K562 (cell line): ENCODE data around the gene TLX2. TPM values are rescaled to one million over a fixed set of nuclear protein-coding genes. Genes with fewer than 3 reads are reported as not detected.

Experiments
- CHD2 ChIP-seq: IDR thresholded peaks from 2 replicates; pipeline ENCODE4 v1.6.1; 2011; ENCODE audit warnings: low read depth, low read length
- EGR1 ChIP-seq: fragments of 450-650 bp; conservative IDR thresholded peaks from 2 replicates; pipeline ENCODE4 v1.6.1; 2017; ENCODE audit warnings: mild to moderate bottlenecking
- ELF1 ChIP-seq: fragments of 200-800 bp; sonication (Bioruptor generic); IDR thresholded peaks from 2 replicates; pipeline ENCODE4 v1.6.1; 2016; ENCODE audit warnings: missing genetic modification characterization, missing compliant biosample characterization
- EWSR1 ChIP-seq: fragments of 450-650 bp; IDR thresholded peaks from 2 replicates; pipeline ENCODE4 v1.6.1; 2018; ENCODE audit warnings: borderline replicate concordance, mild to moderate bottlenecking, low read depth, moderate library complexity; ENCODE audit not compliant: partially characterized antibody
- KDM5B ChIP-seq: fragments of 200-600 bp; sonication (generic); IDR thresholded peaks from 2 replicates; pipeline ENCODE4 v1.6.1; 2012; ENCODE audit warnings: low read depth, mild to moderate bottlenecking, moderate library complexity, low read length, control low read depth, inconsistent platforms; ENCODE audit not compliant: insufficient replicate concordance
- LARP7 ChIP-seq: fragments of 450-650 bp; IDR thresholded peaks from 2 replicates; pipeline ENCODE4 v1.6.1; 2016
- MAFK ChIP-seq: IDR thresholded peaks from 2 replicates; pipeline ENCODE4 v1.6.1; 2011; ENCODE audit warnings: low read length, improper control_type of control experiment
- NRF1 ChIP-seq, 2 experiments: fragments of 450-650 bp; IDR thresholded peaks in 1 of 2; conservative IDR thresholded peaks in 1 of 2; 2 replicates each; pipeline ENCODE4 v1.6.1; 2014; ENCODE audit warnings: mild to moderate bottlenecking in 2 of 2
- POU5F1 ChIP-seq: fragments of 150-350 bp; IDR thresholded peaks from 2 replicates; pipeline ENCODE4 v1.6.1; 2014; ENCODE audit warnings: borderline replicate concordance, low read length, low read depth, mild to moderate bottlenecking; ENCODE audit not compliant: partially characterized antibody
- RFX7 ChIP-seq: fragments of 250-450 bp; sonication (Bioruptor Pico); IDR thresholded peaks from 2 replicates; pipeline ENCODE4 v1.5.1; 2021; ENCODE audit warnings: mild to moderate bottlenecking
- SAP30 ChIP-seq: fragments of 200-600 bp; sonication (generic); IDR thresholded peaks from 2 replicates; pipeline ENCODE4 v1.6.1; 2012; ENCODE audit warnings: borderline replicate concordance, low read depth, mild to moderate bottlenecking, moderate library complexity, low read length, control low read depth, inconsistent platforms; ENCODE audit not compliant: insufficient read depth, poor library complexity, severe bottlenecking
- SIX5 ChIP-seq, 2 experiments: IDR thresholded peaks; 2 replicates each; pipeline ENCODE4 v1.6.1; 2011; ENCODE audit warnings: low read length in 2 of 2, borderline replicate concordance in 1 of 2, low read depth in 1 of 2, mild to moderate bottlenecking in 1 of 2, moderate library complexity in 1 of 2; ENCODE audit not compliant: insufficient read depth in 1 of 2
- ZBTB8A ChIP-seq: fragments of 450-650 bp; IDR thresholded peaks from 2 replicates; pipeline ENCODE4 v1.6.1; 2018; ENCODE audit warnings: mild to moderate bottlenecking, moderate library complexity; ENCODE audit not compliant: partially characterized antibody
- ZNF239 ChIP-seq: fragments of 250-450 bp; sonication (Bioruptor Pico); IDR thresholded peaks from 2 replicates; pipeline ENCODE4 v1.4.0; 2020; ENCODE audit warnings: mild to moderate bottlenecking
- ZNF24 ChIP-seq: fragments of 450-650 bp; IDR thresholded peaks from 2 replicates; pipeline ENCODE4 v1.6.1; 2016
- ZNF263 ChIP-seq: sonication (generic); formaldehyde crosslinking; IDR thresholded peaks from 2 replicates; pipeline ENCODE4 v1.8.0; 2022; ENCODE audit warnings: mild to moderate bottlenecking, missing genetic modification reagents, borderline replicate concordance
- polyA plus RNA-seq, 8 experiments: library from polyadenylated mRNA; depleted of rRNA in 4 of 8; stranded (reverse) in 5 of 8; unstranded in 3 of 8; fragments of >200 nt; fragmentation: Nextera tagmentation in 2 of 8; fragmentation: Illumina TruSeq in 1 of 8; extraction: Ambion mirVana in 2 of 8; extraction: Trizol in 1 of 8; gene quantifications; 2 replicates each; pipeline versions ENCODE4 v1.2.1 to v1.2.3, GENCODE V29; 2011 to 2014; ENCODE audit warnings: inconsistent platforms in 1 of 8, missing spikeins in 1 of 8
- total RNA-seq, 7 experiments: library from RNA; depleted of rRNA in 6 of 7; stranded (reverse); fragments of >200 nt in 6 of 7; fragmentation: Illumina TruSeq in 2 of 7; extraction: Trizol in 2 of 7; gene quantifications; 2 replicates each; pipeline versions ENCODE4 v1.2.1 to v1.2.3, GENCODE V29; 2011 to 2021; ENCODE audit warnings: low replicate concordance in 1 of 7
- TF ChIP-seq, protein P1 (sequence below): fragments of 450-650 bp; IDR thresholded peaks from 2 replicates; pipeline ENCODE4 v1.6.1; 2016; ENCODE audit warnings: low read depth
- TF ChIP-seq, protein P2 (sequence below), 2 experiments: fragments of 450-650 bp; conservative IDR thresholded peaks; 2 replicates each; pipeline ENCODE4 v1.6.1; 2017; ENCODE audit warnings: mild to moderate bottlenecking in 2 of 2, moderate library complexity in 2 of 2

TLX2 gene
- total and polyA plus RNA-seq, 9 of the 15 experiments (the other 6 are each of a cell fraction or from before 2014, with no cell fraction given), result not detected

DNA sequence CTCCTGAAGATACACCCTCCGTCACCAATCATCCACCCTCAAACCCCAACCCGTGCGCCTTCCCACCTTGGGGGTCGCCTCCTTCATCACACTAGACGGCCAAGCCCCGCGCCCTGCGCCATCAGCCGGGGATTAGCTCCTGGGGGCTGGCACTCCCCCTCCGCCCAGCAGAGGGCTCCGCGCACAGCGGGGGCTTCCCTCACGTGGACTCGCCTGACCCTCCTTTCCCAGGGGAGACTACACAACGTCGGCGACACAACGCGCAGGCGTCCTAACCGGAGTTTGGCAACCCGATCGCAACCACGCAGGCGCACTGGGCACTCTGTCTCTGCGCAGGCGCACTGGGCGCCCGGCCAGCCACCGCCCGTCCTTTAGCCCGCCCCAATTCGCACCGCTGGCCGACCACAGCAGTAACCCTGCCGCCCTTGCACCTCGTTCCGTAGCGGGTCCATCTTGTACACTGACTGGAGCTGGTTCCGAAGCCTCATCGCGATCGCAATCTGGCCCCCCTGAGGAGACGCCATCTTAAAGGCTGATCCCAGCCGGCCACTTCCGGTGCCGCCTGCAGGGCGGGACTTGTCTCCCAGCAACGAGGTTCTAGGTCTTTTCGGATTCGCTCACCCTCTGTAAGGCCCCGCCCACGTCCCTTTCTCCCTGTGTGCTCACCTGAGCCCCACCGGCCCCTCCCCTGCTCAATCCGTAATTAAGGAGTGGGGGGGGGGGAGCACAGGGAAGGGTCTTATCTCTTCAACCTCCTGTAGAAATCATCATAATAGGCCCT is 6.9 kb upstream of the TLX2 start, which contains the start of gene PCGF1 (continued):
- TF ChIP-seq POU5F1 (peak; percentile 55), ZNF263 (CRISPR knock-in tag) (no peak), EGR1 (peak; percentile 54), KDM5B (peak; percentile 59), SIX5 (IDR thresholded peaks at IDR 0.05; ENCODE audit: borderline replicate concordance in 1 of 2, insufficient read depth in 1 of 2, low read depth in 1 of 2, low read length in 2 of 2) (no peak), CHD2 (0 out of 2 replicates have a peak, but pooled peaks have one; percentile 10), NRF1 (conservative IDR thresholded peaks at IDR 0.05 in 1 of 2, IDR thresholded peaks at IDR 0.05 in 1 of 2) (peak; percentile 100), ZNF24 (no peak), ZNF239 (CRISPR knock-in tag) (no peak), SAP30 (no peak), MAFK (no peak), LARP7 (0 out of 2 replicates have a peak, but pooled peaks have one; percentile 71), ELF1 (peak; percentile 92), RFX7 (CRISPR knock-in tag) (no peak), EWSR1 (no peak), ZBTB8A (no peak)
- TF ChIP-seq, protein P1, sequence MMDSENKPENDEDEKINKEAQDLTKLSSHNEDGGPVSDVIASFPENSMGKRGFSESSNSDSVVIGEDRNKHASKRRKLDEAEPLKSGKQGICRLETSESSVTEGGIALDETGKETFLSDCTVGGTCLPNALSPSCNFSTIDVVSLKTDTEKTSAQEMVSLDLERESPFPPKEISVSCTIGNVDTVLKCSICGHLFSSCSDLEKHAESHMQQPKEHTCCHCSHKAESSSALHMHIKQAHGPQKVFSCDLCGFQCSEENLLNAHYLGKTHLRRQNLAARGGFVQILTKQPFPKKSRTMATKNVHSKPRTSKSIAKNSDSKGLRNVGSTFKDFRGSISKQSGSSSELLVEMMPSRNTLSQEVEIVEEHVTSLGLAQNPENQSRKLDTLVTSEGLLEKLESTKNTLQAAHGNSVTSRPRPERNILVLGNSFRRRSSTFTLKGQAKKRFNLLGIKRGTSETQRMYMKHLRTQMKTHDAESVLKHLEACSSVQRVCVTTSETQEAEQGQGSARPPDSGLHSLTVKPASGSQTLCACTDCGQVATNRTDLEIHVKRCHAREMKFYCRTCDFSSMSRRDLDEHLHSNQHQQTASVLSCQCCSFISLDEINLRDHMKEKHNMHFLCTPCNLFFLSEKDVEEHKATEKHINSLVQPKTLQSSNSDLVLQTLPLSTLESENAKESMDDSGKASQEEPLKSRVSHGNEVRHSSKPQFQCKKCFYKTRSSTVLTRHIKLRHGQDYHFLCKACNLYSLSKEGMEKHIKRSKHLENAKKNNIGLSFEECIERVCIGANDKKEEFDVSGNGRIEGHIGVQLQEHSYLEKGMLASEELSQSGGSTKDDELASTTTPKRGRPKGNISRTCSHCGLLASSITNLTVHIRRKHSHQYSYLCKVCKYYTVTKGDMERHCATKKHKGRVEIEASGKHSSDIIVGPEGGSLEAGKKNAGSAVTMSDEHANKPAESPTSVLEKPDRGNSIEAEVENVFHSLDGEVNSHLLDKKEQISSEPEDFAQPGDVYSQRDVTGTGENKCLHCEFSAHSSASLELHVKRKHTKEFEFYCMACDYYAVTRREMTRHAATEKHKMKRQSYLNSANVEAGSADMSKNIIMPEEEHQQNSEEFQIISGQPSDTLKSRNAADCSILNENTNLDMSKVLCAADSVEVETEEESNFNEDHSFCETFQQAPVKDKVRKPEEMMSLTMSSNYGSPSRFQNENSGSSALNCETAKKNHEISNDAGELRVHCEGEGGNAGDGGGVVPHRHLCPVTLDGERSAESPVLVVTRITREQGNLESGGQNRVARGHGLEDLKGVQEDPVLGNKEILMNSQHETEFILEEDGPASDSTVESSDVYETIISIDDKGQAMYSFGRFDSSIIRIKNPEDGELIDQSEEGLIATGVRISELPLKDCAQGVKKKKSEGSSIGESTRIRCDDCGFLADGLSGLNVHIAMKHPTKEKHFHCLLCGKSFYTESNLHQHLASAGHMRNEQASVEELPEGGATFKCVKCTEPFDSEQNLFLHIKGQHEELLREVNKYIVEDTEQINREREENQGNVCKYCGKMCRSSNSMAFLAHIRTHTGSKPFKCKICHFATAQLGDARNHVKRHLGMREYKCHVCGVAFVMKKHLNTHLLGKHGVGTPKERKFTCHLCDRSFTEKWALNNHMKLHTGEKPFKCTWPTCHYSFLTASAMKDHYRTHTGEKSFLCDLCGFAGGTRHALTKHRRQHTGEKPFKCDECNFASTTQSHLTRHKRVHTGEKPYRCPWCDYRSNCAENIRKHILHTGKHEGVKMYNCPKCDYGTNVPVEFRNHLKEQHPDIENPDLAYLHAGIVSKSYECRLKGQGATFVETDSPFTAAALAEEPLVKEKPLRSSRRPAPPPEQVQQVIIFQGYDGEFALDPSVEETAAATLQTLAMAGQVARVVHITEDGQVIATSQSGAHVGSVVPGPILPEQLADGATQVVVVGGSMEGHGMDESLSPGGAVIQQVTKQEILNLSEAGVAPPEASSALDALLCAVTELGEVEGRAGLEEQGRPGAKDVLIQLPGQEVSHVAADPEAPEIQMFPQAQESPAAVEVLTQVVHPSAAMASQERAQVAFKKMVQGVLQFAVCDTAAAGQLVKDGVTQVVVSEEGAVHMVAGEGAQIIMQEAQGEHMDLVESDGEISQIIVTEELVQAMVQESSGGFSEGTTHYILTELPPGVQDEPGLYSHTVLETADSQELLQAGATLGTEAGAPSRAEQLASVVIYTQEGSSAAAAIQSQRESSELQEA, result no peak
- TF ChIP-seq, protein P2, sequence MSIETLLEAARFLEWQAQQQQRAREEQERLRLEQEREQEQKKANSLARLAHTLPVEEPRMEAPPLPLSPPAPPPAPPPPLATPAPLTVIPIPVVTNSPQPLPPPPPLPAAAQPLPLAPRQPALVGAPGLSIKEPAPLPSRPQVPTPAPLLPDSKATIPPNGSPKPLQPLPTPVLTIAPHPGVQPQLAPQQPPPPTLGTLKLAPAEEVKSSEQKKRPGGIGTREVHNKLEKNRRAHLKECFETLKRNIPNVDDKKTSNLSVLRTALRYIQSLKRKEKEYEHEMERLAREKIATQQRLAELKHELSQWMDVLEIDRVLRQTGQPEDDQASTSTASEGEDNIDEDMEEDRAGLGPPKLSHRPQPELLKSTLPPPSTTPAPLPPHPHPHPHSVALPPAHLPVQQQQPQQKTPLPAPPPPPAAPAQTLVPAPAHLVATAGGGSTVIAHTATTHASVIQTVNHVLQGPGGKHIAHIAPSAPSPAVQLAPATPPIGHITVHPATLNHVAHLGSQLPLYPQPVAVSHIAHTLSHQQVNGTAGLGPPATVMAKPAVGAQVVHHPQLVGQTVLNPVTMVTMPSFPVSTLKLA (conservative IDR thresholded peaks at IDR 0.05), result peak; percentile 84 to 89
